ENCODE results near the gene SSTR3. TPM values are rescaled to one million over a fixed set of nuclear protein-coding genes. Genes with fewer than 3 reads are reported as not detected.
"Not testable (repeated sequence)": the region's sequence is repeated elsewhere in the genome, so short reads cannot be mapped to it uniquely, and the experiment has no call there.

SSTR3 gene
- total RNA-seq, 2 experiments from 2014 or later = 1.9 to 2.1 TPM

DNA sequence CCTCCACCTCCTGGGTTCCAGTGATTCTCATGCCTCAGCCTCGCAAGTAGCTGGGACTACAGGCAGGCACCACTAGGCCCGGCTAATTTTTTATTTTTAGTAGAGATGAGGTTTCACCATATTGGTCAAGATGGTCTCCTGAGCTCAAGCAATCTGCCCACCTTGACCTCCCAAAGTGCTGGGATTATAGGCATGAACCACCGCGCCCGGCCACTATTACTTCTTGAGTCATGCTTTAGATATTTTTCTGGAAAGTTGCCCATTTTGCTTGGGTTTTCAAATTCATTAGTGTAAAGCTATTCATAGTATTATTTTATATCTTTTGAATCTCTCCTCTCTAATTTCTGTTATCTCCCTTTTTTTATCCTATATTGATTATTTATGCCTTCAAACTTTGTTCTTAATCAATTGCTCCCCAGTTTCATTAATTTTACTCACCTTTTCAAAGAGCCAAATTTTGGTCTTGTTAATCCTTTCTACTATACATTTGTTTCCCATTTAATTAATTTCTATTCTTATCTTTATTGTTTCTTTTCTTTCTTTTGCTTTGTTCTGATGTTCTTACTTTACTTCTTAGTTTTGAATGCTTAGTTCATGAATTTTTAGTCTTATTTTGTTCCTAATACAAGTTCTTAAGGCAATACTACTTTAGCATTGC lies 42.1 kb upstream of the SSTR3 start:
- Mint-ChIP-seq H3K4me3 (no peak overlapping the region), H3K27me3 (no peaks in the 10 kb centered on the region), H3K4me1 (ENCODE audit: low read depth) (peaks cover 5% of the 10 kb centered on the region), H3K9me3 (no peaks in the 10 kb centered on the region), H3K27ac (no peak overlapping the region), H3K36me3 (ENCODE audit: low read depth) (no peaks in the 10 kb centered on the region)
- intact Hi-C loops (cut with DNase I, micrococcal nuclease) = no loop called here
- H3K27me3 ChIP-seq (ENCODE audit: control insufficient read depth in 1 of 2, insufficient read depth in 2 of 2, low read length in 2 of 2) = no peaks in the 10 kb centered on the region
- POLR2A ChIA-PET = interaction anchor here (0.7 to 1.0 kb wide), 2 partner anchors 16 to 479 kb away, joined by 3 read pairs; partner anchors contain the start of gene IFT27
- no peak overlapping the region for H3K4me3 ChIP-seq (ENCODE audit: low read length)
- DNase-seq = no peak
- peaks cover 8% of the 10 kb centered on the region for H3K4me1 ChIP-seq (ENCODE audit: insufficient read depth, low read length)
- no peak for ATAC-seq (ENCODE audit: poor library complexity)
- CTCF ChIA-PET = interaction anchor here (2.1 kb wide), 1 partner anchor 55 kb away, joined by 6 read pairs; no protein-coding TSS in a partner anchor
- no peak overlapping the region for H3K27ac ChIP-seq (ENCODE audit: low read depth in 1 of 2, low read length in 2 of 2)
- H3K36me3 ChIP-seq (ENCODE audit: insufficient read depth, low read length) = no peaks in the 10 kb centered on the region
- H3K9me3 ChIP-seq (ENCODE audit: control insufficient read depth in 1 of 2, insufficient read depth in 1 of 2, low read length in 2 of 2) = no peaks in the 10 kb centered on the region
- TF ChIP-seq, protein P1, sequence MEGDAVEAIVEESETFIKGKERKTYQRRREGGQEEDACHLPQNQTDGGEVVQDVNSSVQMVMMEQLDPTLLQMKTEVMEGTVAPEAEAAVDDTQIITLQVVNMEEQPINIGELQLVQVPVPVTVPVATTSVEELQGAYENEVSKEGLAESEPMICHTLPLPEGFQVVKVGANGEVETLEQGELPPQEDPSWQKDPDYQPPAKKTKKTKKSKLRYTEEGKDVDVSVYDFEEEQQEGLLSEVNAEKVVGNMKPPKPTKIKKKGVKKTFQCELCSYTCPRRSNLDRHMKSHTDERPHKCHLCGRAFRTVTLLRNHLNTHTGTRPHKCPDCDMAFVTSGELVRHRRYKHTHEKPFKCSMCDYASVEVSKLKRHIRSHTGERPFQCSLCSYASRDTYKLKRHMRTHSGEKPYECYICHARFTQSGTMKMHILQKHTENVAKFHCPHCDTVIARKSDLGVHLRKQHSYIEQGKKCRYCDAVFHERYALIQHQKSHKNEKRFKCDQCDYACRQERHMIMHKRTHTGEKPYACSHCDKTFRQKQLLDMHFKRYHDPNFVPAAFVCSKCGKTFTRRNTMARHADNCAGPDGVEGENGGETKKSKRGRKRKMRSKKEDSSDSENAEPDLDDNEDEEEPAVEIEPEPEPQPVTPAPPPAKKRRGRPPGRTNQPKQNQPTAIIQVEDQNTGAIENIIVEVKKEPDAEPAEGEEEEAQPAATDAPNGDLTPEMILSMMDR (IDR thresholded peaks at IDR 0.05) = no peak

DNA sequence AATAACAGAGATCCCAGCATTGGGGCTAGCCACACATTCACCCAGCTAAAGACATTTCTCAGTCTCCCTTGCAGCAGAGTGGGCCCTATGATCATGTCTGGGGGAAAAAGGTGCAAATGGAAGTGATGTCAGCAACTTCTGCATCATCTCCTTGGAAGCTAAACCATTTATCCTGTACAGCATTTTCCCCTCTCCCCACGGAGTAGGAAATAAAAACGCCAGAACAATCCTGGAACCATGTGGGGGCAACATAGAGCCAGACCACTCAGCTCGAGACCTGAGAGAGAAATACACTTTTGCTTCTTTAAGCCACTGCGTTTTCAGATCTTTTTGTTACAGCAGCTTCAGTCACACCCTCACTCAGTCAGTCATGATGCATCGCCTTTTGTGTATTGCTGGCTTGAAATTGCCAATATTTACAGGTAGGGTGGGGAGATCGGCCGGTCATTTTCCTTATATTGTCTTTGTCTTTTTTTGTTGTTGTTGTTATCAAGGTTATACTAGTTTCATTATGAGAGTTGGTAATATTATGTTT lies 40.9 kb upstream of the SSTR3 start:
- Histone ChIP-seq H3K4me3 (ENCODE audit: low read length) (no peak overlapping the region), H3K36me3 (ENCODE audit: insufficient read depth, low read length) (no peaks in the 10 kb centered on the region), H3K27ac (ENCODE audit: low read depth in 1 of 2, low read length in 2 of 2) (no peak overlapping the region), H3K27me3 (ENCODE audit: control insufficient read depth in 1 of 2, insufficient read depth in 2 of 2, low read length in 2 of 2) (no peaks in the 10 kb centered on the region), H3K9me3 (ENCODE audit: control insufficient read depth in 1 of 2, insufficient read depth in 1 of 2, low read length in 2 of 2) (no peaks in the 10 kb centered on the region), H3K4me1 (ENCODE audit: insufficient read depth, low read length) (peaks cover 2% of the 10 kb centered on the region)
- POLR2A ChIA-PET = no interaction called here
- no peak for ATAC-seq (ENCODE audit: poor library complexity)
- Mint-ChIP-seq H3K4me1 (ENCODE audit: low read depth) (no peaks in the 10 kb centered on the region), H3K27ac (no peak overlapping the region), H3K4me3 (no peak overlapping the region), H3K36me3 (ENCODE audit: low read depth) (no peaks in the 10 kb centered on the region), H3K27me3 (no peaks in the 10 kb centered on the region), H3K9me3 (no peaks in the 10 kb centered on the region)
- intact Hi-C loops (cut with DNase I, micrococcal nuclease) = no loop called here
- TF ChIP-seq, protein P1 (IDR thresholded peaks at IDR 0.05) = no peak
- CTCF ChIA-PET = no interaction called here
- DNase-seq = no peak

DNA sequence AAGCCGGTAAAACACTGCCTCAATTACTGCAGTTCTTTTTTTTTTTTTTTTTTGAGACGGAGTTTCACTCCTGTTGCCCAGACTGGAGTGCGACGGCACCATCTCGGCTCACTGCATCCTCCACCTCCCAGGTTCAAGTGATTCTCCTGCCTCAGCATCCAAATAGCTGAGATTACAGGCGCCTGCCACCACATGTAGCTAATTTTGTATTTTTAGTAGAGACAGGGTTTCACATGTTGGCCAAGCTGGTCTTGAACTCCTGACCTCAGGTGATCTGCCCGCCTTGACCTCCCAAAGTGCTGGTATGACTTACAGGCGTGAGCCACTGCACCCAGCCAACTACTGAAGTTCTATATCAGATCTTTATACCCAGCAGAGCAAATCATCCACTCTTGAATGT lies 39.6 kb upstream of the SSTR3 start:
- CTCF ChIA-PET = interaction anchor here (0.7 kb wide), 1 partner anchor 498 kb away, joined by 3 read pairs; no protein-coding TSS in a partner anchor
- H3K9me3 Mint-ChIP-seq; H3K36me3 Mint-ChIP-seq (ENCODE audit: low read depth); ATAC-seq (ENCODE audit: poor library complexity); H3K4me3 ChIP-seq (ENCODE audit: low read length); H3K27me3 ChIP-seq (ENCODE audit: control insufficient read depth in 1 of 2, insufficient read depth in 2 of 2, low read length in 2 of 2); H3K27ac ChIP-seq (ENCODE audit: low read depth in 1 of 2, low read length in 2 of 2); H3K27me3 Mint-ChIP-seq; intact Hi-C loops (cut with DNase I, micrococcal nuclease); H3K36me3 ChIP-seq (ENCODE audit: insufficient read depth, low read length); DNase-seq; H3K4me1 ChIP-seq (ENCODE audit: insufficient read depth, low read length); H3K4me3 Mint-ChIP-seq; H3K9me3 ChIP-seq (ENCODE audit: control insufficient read depth in 1 of 2, insufficient read depth in 1 of 2, low read length in 2 of 2); H3K27ac Mint-ChIP-seq; H3K4me1 Mint-ChIP-seq (ENCODE audit: low read depth); POLR2A ChIA-PET: not testable (repeated sequence)
